Keratinocyte (primary cell): ENCODE measurements around the gene NRIP2. TPM values are rescaled to one million over a fixed set of nuclear protein-coding genes. Genes with fewer than 3 reads are reported as not detected.

Experiments used
- DNase-seq: peaks from one replicate; pipeline ENCODE4 v3.0.0-alpha.2; 2011; ENCODE audit warnings: low read depth, missing footprints, low spot score
- FAIRE-seq: peaks from 2 replicates; lab custom pipeline; 2011; peaks lifted over from hg19 to GRCh38; lab: Jason Lieb, UNC
- H2AFZ ChIP-seq: 2 replicates; pipeline ENCODE4 v1.6.0; 2012; ENCODE audit warnings: low read length, control low read depth, inconsistent platforms; ENCODE audit not compliant: control insufficient read depth
- H3K27ac ChIP-seq: 2 replicates; pipeline ENCODE4 v1.5.1; 2011; ENCODE audit warnings: low read length; ENCODE audit not compliant: control insufficient read depth, insufficient read depth
- H3K27me3 ChIP-seq: 3 replicates; pipeline ENCODE4 v1.6.0; 2011; ENCODE audit warnings: low read length; ENCODE audit not compliant: control insufficient read depth, insufficient read depth; ENCODE audit errors: extremely low read depth
- H3K36me3 ChIP-seq, 2 experiments: 2 replicates in 1 of 2; 3 replicates in 1 of 2; pipeline ENCODE4 v1.5.1; 2011; ENCODE audit warnings: low read length in 2 of 2, mild to moderate bottlenecking in 1 of 2; ENCODE audit not compliant: control insufficient read depth in 2 of 2, insufficient read depth in 2 of 2; ENCODE audit errors: extremely low read depth in 1 of 2
- H3K4me1 ChIP-seq: 3 replicates; pipeline ENCODE4 v1.5.1; 2011; ENCODE audit warnings: low read length; ENCODE audit not compliant: control insufficient read depth, insufficient read depth; ENCODE audit errors: extremely low read depth
- H3K4me2 ChIP-seq: 3 replicates; pipeline ENCODE4 v1.6.0; 2011; ENCODE audit warnings: low read depth, low read length; ENCODE audit not compliant: control insufficient read depth, insufficient read depth; ENCODE audit errors: extremely low read depth
- H3K4me3 ChIP-seq, 3 experiments: fragments of 200-600 bp in 1 of 3; sonication (generic) in 1 of 3; 2 replicates in 2 of 3; 3 replicates in 1 of 3; pipeline ENCODE4 v1.5.1; 2011 to 2016; ENCODE audit warnings: low read length in 3 of 3, mild to moderate bottlenecking in 3 of 3, control low read depth in 2 of 3, inconsistent platforms in 1 of 3, low read depth in 1 of 3, mixed read lengths in 1 of 3, mixed run types in 1 of 3, moderate library complexity in 1 of 3; ENCODE audit not compliant: control insufficient read depth in 2 of 3, insufficient read depth in 2 of 3; ENCODE audit errors: extremely low read depth in 1 of 3
- H3K79me2 ChIP-seq: 2 replicates; pipeline ENCODE4 v1.6.0; 2012; ENCODE audit warnings: low read length; ENCODE audit not compliant: control insufficient read depth, insufficient read depth
- H3K9ac ChIP-seq: 3 replicates; pipeline ENCODE4 v1.6.0; 2011; ENCODE audit warnings: low read length; ENCODE audit not compliant: control insufficient read depth, insufficient read depth; ENCODE audit errors: extremely low read depth
- H3K9me1 ChIP-seq: 3 replicates; pipeline ENCODE4 v1.6.0; 2011; ENCODE audit warnings: low read length; ENCODE audit not compliant: control insufficient read depth, insufficient read depth; ENCODE audit errors: extremely low read depth
- H3K9me3 ChIP-seq: 2 replicates; pipeline ENCODE4 v1.5.1; 2012; ENCODE audit warnings: low read depth, low read length; ENCODE audit not compliant: control insufficient read depth
- H4K20me1 ChIP-seq: 3 replicates; pipeline ENCODE4 v1.6.0; 2011; ENCODE audit warnings: low read length; ENCODE audit not compliant: control insufficient read depth, insufficient read depth; ENCODE audit errors: extremely low read depth
- EZH2 ChIP-seq: IDR thresholded peaks from one replicate; pipeline ENCODE4 v1.6.1; 2012; ENCODE audit warnings: inconsistent platforms, mild to moderate bottlenecking, low read length, moderate library complexity
- dilution Hi-C: fragments of 300-500 bp; cut with MboI; formaldehyde crosslinking; loops from one replicate; pipeline ENCODE4 v1.7.0; 2020; ENCODE audit warnings: low sequenced_read_pairs; ENCODE audit not compliant: extremely low pct_ligation_motif_present
- polyA plus RNA-seq, 5 experiments: library from polyadenylated mRNA; depleted of rRNA in 3 of 5; stranded (reverse) in 3 of 5; stranded (forward) in 1 of 5; unstranded in 1 of 5; fragments of >200 nt; gene quantifications; 1 replicate in 1 of 5; 2 replicates in 3 of 5; 3 replicates in 1 of 5; pipeline versions ENCODE4 v1.2.1 to v1.2.3, GENCODE V29; 2011 to 2012; ENCODE audit warnings: missing spikeins in 2 of 5, low read depth in 1 of 5, low replicate concordance in 1 of 5
- TF ChIP-seq, protein P1 (sequence below), 3 experiments: IDR thresholded peaks in 1 of 3; conservative IDR thresholded peaks in 1 of 3; optimal IDR thresholded peaks in 1 of 3; 2 replicates in 2 of 3; 3 replicates in 1 of 3; pipeline versions ENCODE3 to v1.5.1; 2011; ENCODE audit warnings: low read length in 3 of 3, mild to moderate bottlenecking in 3 of 3, moderate library complexity in 2 of 3, control low read depth in 1 of 3, inconsistent platforms in 1 of 3; ENCODE audit not compliant: insufficient read depth in 2 of 3; ENCODE audit errors: extremely low read depth in 1 of 3

The NRIP2 gene
- polyA plus RNA-seq, 1 donor (not counting 4 experiments of a cell fraction or from before 2014, with no cell fraction given): not detected

GRCh38 chr12:2804393-2805142 is 30.3 kb downstream of the NRIP2 start:
- H3K9me1 ChIP-seq: no peaks in the 10 kb centered on the region
- peaks cover 39 to 54% of the 10 kb centered on the region in 2 experiments for H3K36me3 ChIP-seq
- no peak overlapping the region for H3K27ac ChIP-seq
- H3K4me1 ChIP-seq: peaks cover 11% of the 10 kb centered on the region
- H2AFZ ChIP-seq: no peak overlapping the region
- no peak for TF ChIP-seq EZH2
- TF ChIP-seq, protein P1, sequence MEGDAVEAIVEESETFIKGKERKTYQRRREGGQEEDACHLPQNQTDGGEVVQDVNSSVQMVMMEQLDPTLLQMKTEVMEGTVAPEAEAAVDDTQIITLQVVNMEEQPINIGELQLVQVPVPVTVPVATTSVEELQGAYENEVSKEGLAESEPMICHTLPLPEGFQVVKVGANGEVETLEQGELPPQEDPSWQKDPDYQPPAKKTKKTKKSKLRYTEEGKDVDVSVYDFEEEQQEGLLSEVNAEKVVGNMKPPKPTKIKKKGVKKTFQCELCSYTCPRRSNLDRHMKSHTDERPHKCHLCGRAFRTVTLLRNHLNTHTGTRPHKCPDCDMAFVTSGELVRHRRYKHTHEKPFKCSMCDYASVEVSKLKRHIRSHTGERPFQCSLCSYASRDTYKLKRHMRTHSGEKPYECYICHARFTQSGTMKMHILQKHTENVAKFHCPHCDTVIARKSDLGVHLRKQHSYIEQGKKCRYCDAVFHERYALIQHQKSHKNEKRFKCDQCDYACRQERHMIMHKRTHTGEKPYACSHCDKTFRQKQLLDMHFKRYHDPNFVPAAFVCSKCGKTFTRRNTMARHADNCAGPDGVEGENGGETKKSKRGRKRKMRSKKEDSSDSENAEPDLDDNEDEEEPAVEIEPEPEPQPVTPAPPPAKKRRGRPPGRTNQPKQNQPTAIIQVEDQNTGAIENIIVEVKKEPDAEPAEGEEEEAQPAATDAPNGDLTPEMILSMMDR (optimal IDR thresholded peaks at IDR 0.05 in 1 of 3, IDR thresholded peaks at IDR 0.05 in 1 of 3, conservative IDR thresholded peaks at IDR 0.05 in 1 of 3; ENCODE audit: extremely low read depth in 1 of 3, insufficient read depth in 2 of 3, low read length in 3 of 3): no peak
- no peaks in the 10 kb centered on the region for H3K9me3 ChIP-seq
- no peak overlapping the region for H3K9ac ChIP-seq
- no peak overlapping the region for H3K4me3 ChIP-seq
- FAIRE-seq: no peak
- no peaks in the 10 kb centered on the region for H3K27me3 ChIP-seq
- no peaks in the 10 kb centered on the region for H3K79me2 ChIP-seq
- H3K4me2 ChIP-seq: no peak overlapping the region
- dilution Hi-C loops: no loop called here
- no peaks in the 10 kb centered on the region for H4K20me1 ChIP-seq
- DNase-seq: no peak

- Histone ChIP-seq H3K36me3 (peaks cover 45 to 59% of the 10 kb centered on the region in 2 experiments), H3K27me3 (no peaks in the 10 kb centered on the region), H3K9me3 (no peaks in the 10 kb centered on the region), H3K4me2 (no peak overlapping the region), H2AFZ (no peak overlapping the region), H3K79me2 (peaks cover 2% of the 10 kb centered on the region), H3K4me1 (peaks cover 18% of the 10 kb centered on the region), H3K9ac (no peak overlapping the region), H3K27ac (no peak overlapping the region), H4K20me1 (no peaks in the 10 kb centered on the region), H3K9me1 (no peaks in the 10 kb centered on the region), H3K4me3 (no peak overlapping the region)
- dilution Hi-C loops: no loop called here
- FAIRE-seq: no peak
- no peak for DNase-seq
- TF ChIP-seq EZH2: no peak
- TF ChIP-seq, protein P1 (optimal IDR thresholded peaks at IDR 0.05 in 1 of 3, IDR thresholded peaks at IDR 0.05 in 1 of 3, conservative IDR thresholded peaks at IDR 0.05 in 1 of 3; ENCODE audit: extremely low read depth in 1 of 3, insufficient read depth in 2 of 3, low read length in 3 of 3): no peak
Observed at GRCh38 chr12:2803635-2804392, 31.0 kb downstream of the NRIP2 start.
